ENCODE measurements around the gene LEMD1. TPM values are rescaled to one million over a fixed set of nuclear protein-coding genes. Genes with fewer than 3 reads are reported as not detected.

The LEMD1 gene
- total RNA-seq (2014; rRNA removed; shearing (Covaris generic)), result not detected in 2 replicates

- no peak for DNase-seq (ENCODE audit: low read depth)
Measured at GRCh38 chr1:205421798-205422197, at the start of gene LEMD1. LEMD1 (minus strand) TSS chr1:205422056; CDS start chr1:205420536, 1,520 bp downstream.

GRCh38 chr1:205470131-205470530 lies 48.3 kb upstream of the LEMD1 start:
- DNase-seq (ENCODE audit: low read depth), result no peak

- no peak for DNase-seq (ENCODE audit: low read depth)
Measured at GRCh38 chr1:205466595-205467220, 44.9 kb upstream of the LEMD1 start.

GRCh38 chr1:205465392-205465791 lies 43.5 kb upstream of the LEMD1 start:
- DNase-seq (ENCODE audit: low read depth), result no peak

GRCh38 chr1:205458777-205459566 lies 37.1 kb upstream of the LEMD1 start:
- DNase-seq (ENCODE audit: low read depth), result peak; percentile 44

- no peak for DNase-seq (ENCODE audit: low read depth)
Measured at GRCh38 chr1:205456868-205457745, 35.3 kb upstream of the LEMD1 start.

GRCh38 chr1:205456383-205456867 lies 34.6 kb upstream of the LEMD1 start:
- no peak for DNase-seq (ENCODE audit: low read depth)

GRCh38 chr1:205455581-205456382 lies 33.9 kb upstream of the LEMD1 start, which contains the start of gene BLACAT1:
BLACAT1 (minus strand) TSS chr1:205456045.
- no peak for DNase-seq (ENCODE audit: low read depth)

- DNase-seq (ENCODE audit: low read depth), result no peak
Measured at GRCh38 chr1:205454903-205455335, 33.1 kb upstream of the LEMD1 start.

GRCh38 chr1:205453466-205453865 lies 31.6 kb upstream of the LEMD1 start:
- DNase-seq (ENCODE audit: low read depth), result no peak

- DNase-seq (ENCODE audit: low read depth), result no peak
Measured at GRCh38 chr1:205452933-205453332, 31.1 kb upstream of the LEMD1 start.

- DNase-seq (ENCODE audit: low read depth), result no peak
Measured at GRCh38 chr1:205452364-205452763, 30.5 kb upstream of the LEMD1 start.

- no peak for DNase-seq (ENCODE audit: low read depth)
Measured at GRCh38 chr1:205451759-205452164, 29.9 kb upstream of the LEMD1 start.

- DNase-seq (ENCODE audit: low read depth), result no peak
Measured at GRCh38 chr1:205451202-205451601, 29.3 kb upstream of the LEMD1 start.

- no peak for DNase-seq (ENCODE audit: low read depth)
Measured at GRCh38 chr1:205450448-205450847, 28.6 kb upstream of the LEMD1 start.

- peak; percentile 47 for DNase-seq (ENCODE audit: low read depth)
Measured at GRCh38 chr1:205449750-205450443, 28.0 kb upstream of the LEMD1 start.

- no peak for DNase-seq (ENCODE audit: low read depth)
Measured at GRCh38 chr1:205449254-205449749, 27.4 kb upstream of the LEMD1 start.

GRCh38 chr1:205448540-205449253 lies 26.8 kb upstream of the LEMD1 start:
- DNase-seq (ENCODE audit: low read depth), result no peak
